SK-N-SH (cell line): ENCODE data around the gene PTGIR. TPM values are rescaled to one million over a fixed set of nuclear protein-coding genes. Genes with fewer than 3 reads are reported as not detected.

ENCODE experiments used
- CTCF ChIA-PET: fragments of 300-600, 350-600 bp; formaldehyde crosslinking; extraction: SDS; loops from one replicate; lab custom pipeline; 2021; lab: Yijun Ruan, JAX
- POLR2A ChIA-PET: fragments of 350-600 bp; sonication (Branson Sonifier 250); formaldehyde crosslinking; extraction: SDS; loops from one replicate; lab custom pipeline; 2020; ENCODE audit warnings: antibody characterized with exemption, inconsistent platforms; lab: Yijun Ruan, JAX
- DNase-seq: peaks from one replicate; pipeline ENCODE4 v3.0.0; 2012
- H2AFZ ChIP-seq: fragments of 200-600 bp; sonication (generic); 2 replicates; pipeline ENCODE4 v1.8.1; 2016; ENCODE audit warnings: antibody characterized with exemption, mild to moderate bottlenecking, low read depth
- H3F3A ChIP-seq: fragments of 200-600 bp; sonication (generic); replicated peaks from 2 replicates; pipeline ENCODE3; 2016; ENCODE audit warnings: antibody characterized with exemption, mild to moderate bottlenecking; ENCODE audit not compliant: insufficient read depth
- H3K27ac ChIP-seq, 2 experiments: fragments of 200-500 bp in 1 of 2; fragments of 200-600 bp in 1 of 2; sonication (Bioruptor generic) in 1 of 2; sonication (generic), shearing (Covaris generic) in 1 of 2; 2 replicates each; pipeline versions ENCODE4 v1.5.1 to v1.6.1; 2014 to 2016; ENCODE audit warnings: low read depth in 2 of 2, inconsistent platforms in 1 of 2, low read length in 1 of 2, mild to moderate bottlenecking in 1 of 2, mixed read lengths in 1 of 2
- H3K27me3 ChIP-seq: fragments of 200-600 bp; sonication (generic), shearing (Covaris generic); 2 replicates; pipeline ENCODE4 v1.6.1; 2016; ENCODE audit warnings: mixed run types; ENCODE audit not compliant: insufficient read depth
- H3K36me3 ChIP-seq, 2 experiments: fragments of 200-500 bp in 1 of 2; fragments of 200-600 bp in 1 of 2; sonication (Bioruptor generic) in 1 of 2; sonication (generic) in 1 of 2; replicated peaks in 1 of 2; 2 replicates each; pipeline versions ENCODE3 to v1.5.1; 2014 to 2016; ENCODE audit warnings: low read length in 1 of 2, mild to moderate bottlenecking in 1 of 2; ENCODE audit not compliant: insufficient read depth in 2 of 2, control insufficient read depth in 1 of 2
- H3K4me1 ChIP-seq, 2 experiments: fragments of 200-500 bp in 1 of 2; fragments of 200-600 bp in 1 of 2; sonication (Bioruptor generic) in 1 of 2; sonication (generic), shearing (Covaris generic) in 1 of 2; 2 replicates each; pipeline versions ENCODE4 v1.5.1 to v1.6.1; 2014 to 2016; ENCODE audit warnings: low read depth in 1 of 2, low read length in 1 of 2, mixed run types in 1 of 2; ENCODE audit not compliant: insufficient read depth in 2 of 2, control insufficient read depth in 1 of 2
- H3K4me2 ChIP-seq: fragments of 200-600 bp; sonication (generic), shearing (Covaris generic); 2 replicates; pipeline ENCODE4 v1.6.1; 2017; ENCODE audit warnings: mixed run types
- H3K4me3 ChIP-seq, 2 experiments: fragments of 200-500 bp in 1 of 2; fragments of 200-600 bp in 1 of 2; sonication (Bioruptor generic) in 1 of 2; sonication (generic), shearing (Covaris generic) in 1 of 2; 2 replicates each; pipeline versions ENCODE4 v1.5.1 to v1.8.1; 2014 to 2016; ENCODE audit warnings: low read depth in 2 of 2, inconsistent platforms in 1 of 2, low read length in 1 of 2, mild to moderate bottlenecking in 1 of 2, mixed read lengths in 1 of 2, moderate library complexity in 1 of 2
- H3K79me2 ChIP-seq: fragments of 200-600 bp; sonication (generic); 2 replicates; pipeline ENCODE4 v1.8.1; 2017; ENCODE audit warnings: mild to moderate bottlenecking; ENCODE audit not compliant: insufficient read depth
- H3K9ac ChIP-seq: fragments of 200-600 bp; sonication (generic); 2 replicates; pipeline ENCODE4 v1.6.1; 2017; ENCODE audit warnings: mixed run types
- H3K9me2 ChIP-seq: fragments of 200-600 bp; sonication (generic); 2 replicates; pipeline ENCODE4 v1.6.1; 2017; ENCODE audit warnings: mixed run types
- H3K9me3 ChIP-seq: fragments of 200-600 bp; sonication (generic); 2 replicates; pipeline ENCODE4 v1.6.1; 2017; ENCODE audit warnings: mixed run types, mild to moderate bottlenecking, moderate library complexity
- H4K20me1 ChIP-seq: fragments of 200-600 bp; sonication (generic); 2 replicates; pipeline ENCODE4 v1.6.1; 2017; ENCODE audit warnings: mild to moderate bottlenecking, mixed run types; ENCODE audit not compliant: insufficient read depth
- CHD2 ChIP-seq: fragments of 150-350 bp; IDR thresholded peaks from 2 replicates; pipeline ENCODE4 v1.6.1; 2018; ENCODE audit warnings: low read length; ENCODE audit not compliant: partially characterized antibody
- CTCF ChIP-seq: fragments of 200-600 bp; sonication (generic); IDR thresholded peaks from 2 replicates; pipeline ENCODE4 v1.6.1; 2017; ENCODE audit warnings: antibody characterized with exemption, mild to moderate bottlenecking, moderate library complexity
- ELF1 ChIP-seq: IDR thresholded peaks from 2 replicates; pipeline ENCODE4 v1.4.0; 2012
- EP300 ChIP-seq, 2 experiments: IDR thresholded peaks; 2 replicates each; pipeline versions ENCODE4 v1.4.0 to v1.6.1; 2012; ENCODE audit warnings: borderline replicate concordance in 1 of 2, low read depth in 1 of 2, low read length in 1 of 2
- FOXJ3 ChIP-seq: sonication (generic); formaldehyde crosslinking; IDR thresholded peaks from 2 replicates; pipeline ENCODE4 v1.5.1; 2020; ENCODE audit warnings: mild to moderate bottlenecking, missing genetic modification reagents
- GABPA ChIP-seq: IDR thresholded peaks from 2 replicates; pipeline ENCODE4 v1.4.0; 2012; ENCODE audit warnings: low read depth, mild to moderate bottlenecking
- JUND ChIP-seq: IDR thresholded peaks from 2 replicates; pipeline ENCODE4 v1.4.0; 2012
- MEF2A ChIP-seq: IDR thresholded peaks from 2 replicates; pipeline ENCODE4 v1.4.0; 2012; ENCODE audit warnings: low read depth, borderline replicate concordance
- MXI1 ChIP-seq: IDR thresholded peaks from 2 replicates; pipeline ENCODE4 v1.6.1; 2012; ENCODE audit warnings: mild to moderate bottlenecking, low read depth, low read length, improper control_type of control experiment
- NRF1 ChIP-seq: IDR thresholded peaks from 2 replicates; pipeline ENCODE4 v1.6.1; 2012; ENCODE audit warnings: low read depth, mild to moderate bottlenecking, low read length
- PBX3 ChIP-seq: IDR thresholded peaks from 2 replicates; pipeline ENCODE4; 2012
- POLR2AphosphoS5 ChIP-seq: IDR thresholded peaks from 2 replicates; pipeline ENCODE4 v1.6.1; 2012; ENCODE audit warnings: low read depth, low read length
- RCOR1 ChIP-seq: fragments of 150-350 bp; IDR thresholded peaks from 2 replicates; pipeline ENCODE4 v1.6.1; 2017; ENCODE audit warnings: antibody characterized with exemption, low read length
- RXRA ChIP-seq: IDR thresholded peaks from 2 replicates; pipeline ENCODE4 v1.4.0; 2012; ENCODE audit warnings: low read depth, mild to moderate bottlenecking, borderline replicate concordance
- SIN3A ChIP-seq: IDR thresholded peaks from 2 replicates; pipeline ENCODE4 v1.6.1; 2012; ENCODE audit warnings: low read depth, mild to moderate bottlenecking, low read length, moderate library complexity, borderline replicate concordance
- SMC3 ChIP-seq: IDR thresholded peaks from 2 replicates; pipeline ENCODE4 v1.6.1; 2012; ENCODE audit warnings: low read depth, low read length, improper control_type of control experiment
- TAF1 ChIP-seq: IDR thresholded peaks from 2 replicates; pipeline ENCODE4 v1.6.1; 2012; ENCODE audit warnings: low read depth, mild to moderate bottlenecking, low read length, moderate library complexity, borderline replicate concordance
- TCF12 ChIP-seq: IDR thresholded peaks from 2 replicates; pipeline ENCODE4 v1.4.0; 2012
- TEAD4 ChIP-seq: IDR thresholded peaks from 2 replicates; pipeline ENCODE4 v1.4.0; 2012; ENCODE audit warnings: mild to moderate bottlenecking, borderline replicate concordance; ENCODE audit not compliant: insufficient read depth
- USF1 ChIP-seq: IDR thresholded peaks from 2 replicates; pipeline ENCODE4 v1.4.0; 2012; ENCODE audit warnings: low read depth, borderline replicate concordance
- YY1 ChIP-seq: IDR thresholded peaks from 2 replicates; pipeline ENCODE4 v1.4.0; 2012; ENCODE audit warnings: low read depth, mild to moderate bottlenecking
- WGBS: methylation state at CpG from one replicate; pipeline ENCODE4 v1.1.6; 2017; ENCODE audit warnings: low lambda C conversion rate; 5-methylcytosine and 5-hydroxymethylcytosine counted together
- polyA plus RNA-seq, 3 experiments: library from polyadenylated mRNA; depleted of rRNA; stranded (reverse); fragments of >200 nt; gene quantifications; 2 replicates each; pipeline ENCODE4 v1.2.3, GENCODE V29; 2012

Gene PTGIR
- polyA plus RNA-seq, 1 of the 3 experiments (the other 2 are of a cell fraction) = 2.5 TPM

- Histone ChIP-seq H3K36me3 (peaks cover 5 to 8% of the 10 kb centered on the region in 2 experiments), H3K79me2 (no peaks in the 10 kb centered on the region), H3K9ac (no peak overlapping the region), H4K20me1 (no peaks in the 10 kb centered on the region), H2AFZ (no peak overlapping the region), H3K27ac (no peak overlapping the region), H3K9me3 (no peaks in the 10 kb centered on the region), H3K27me3 (no peaks in the 10 kb centered on the region), H3K4me1 (no peaks in the 10 kb centered on the region), H3K9me2 (no peaks in the 10 kb centered on the region), H3K4me3 (no peak overlapping the region), H3F3A (no peaks in the 10 kb centered on the region), H3K4me2 (no peak overlapping the region)
- 93% methylated on average over 49 of the region's 63 CpGs for WGBS
- ChIA-PET CTCF (interaction anchor here (2.1 kb wide), 1 partner anchor 35 kb away, joined by 5 read pairs; no protein-coding TSS in a partner anchor), POLR2A (no interaction called here)
- TF ChIP-seq TCF12 = no peak
- TF ChIP-seq YY1 = no peak
- no peak for TF ChIP-seq EP300 (IDR thresholded peaks at IDR 0.05; ENCODE audit: borderline replicate concordance in 1 of 2, low read depth in 1 of 2, low read length in 1 of 2)
- no peak for TF ChIP-seq RXRA
- no peak for TF ChIP-seq SIN3A
- TF ChIP-seq PBX3 = no peak
- TF ChIP-seq FOXJ3 = no peak
- no peak for TF ChIP-seq MXI1
- TF ChIP-seq TEAD4 = no peak
- no peak for TF ChIP-seq MEF2A
- no peak for DNase-seq
Measured at GRCh38 chr19:46648060-46648960, 23.4 kb upstream of the PTGIR start.

DNA sequence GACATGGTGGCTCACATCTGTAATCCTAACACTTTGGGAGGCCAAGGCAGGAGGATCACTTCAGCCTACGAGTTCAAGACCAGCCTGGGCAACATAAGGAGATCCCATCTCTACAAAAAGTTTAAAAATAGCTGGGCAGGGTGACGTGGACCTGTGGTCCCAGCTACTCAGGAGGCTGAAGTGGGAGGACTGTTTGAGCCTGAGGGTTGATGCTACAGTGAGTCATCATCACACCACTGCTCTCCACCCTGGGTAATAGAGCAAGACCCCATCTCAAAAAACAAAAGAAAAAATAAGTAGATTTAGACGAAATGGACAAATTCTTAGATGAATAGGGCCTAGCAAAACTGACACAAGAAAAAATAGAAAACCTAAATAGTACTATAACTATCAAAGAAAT is 21.5 kb upstream of the PTGIR start:
- H4K20me1 ChIP-seq = no peaks in the 10 kb centered on the region
- no peaks in the 10 kb centered on the region for H3K9me3 ChIP-seq
- no peak overlapping the region for H2AFZ ChIP-seq
- 79% methylated on average over 3 of the region's 3 CpGs for WGBS
- no peaks in the 10 kb centered on the region for H3F3A ChIP-seq
- H3K4me3 ChIP-seq = no peak overlapping the region
- H3K27me3 ChIP-seq = no peaks in the 10 kb centered on the region
- no peak overlapping the region for H3K9ac ChIP-seq
- peaks cover 5% of the 10 kb centered on the region in 2 experiments for H3K36me3 ChIP-seq
- TF ChIP-seq YY1 = no peak
- TF ChIP-seq ELF1 = no peak
- no peak for TF ChIP-seq RCOR1
- no peak for TF ChIP-seq SMC3
- TF ChIP-seq CHD2 = no peak
- TF ChIP-seq JUND = no peak
- no peak for TF ChIP-seq TAF1
- no peak for TF ChIP-seq POLR2AphosphoS5
- no peak for TF ChIP-seq CTCF
- no peak for TF ChIP-seq USF1
- no peak for TF ChIP-seq GABPA
- no peak for TF ChIP-seq NRF1
- TF ChIP-seq TEAD4 = no peak
- no peak for TF ChIP-seq PBX3
- no peak overlapping the region for H3K4me2 ChIP-seq
- no peaks in the 10 kb centered on the region for H3K4me1 ChIP-seq
- no peaks in the 10 kb centered on the region for H3K79me2 ChIP-seq
- H3K27ac ChIP-seq = no peak overlapping the region
- ChIA-PET CTCF (interaction anchor here (0.6 to 3.1 kb wide), 4 partner anchors 13 to 59 kb away, joined by 3 to 17 read pairs (median 4); partner anchors contain the start of gene DACT3), POLR2A (no interaction called here)
- no peaks in the 10 kb centered on the region for H3K9me2 ChIP-seq
- no peak for DNase-seq
